Measurements from ENCODE around the gene ZNF512. TPM values are rescaled to one million over a fixed set of nuclear protein-coding genes. Genes with fewer than 3 reads are reported as not detected.
A peak's percentile ranks its signal among the peaks of the same experiment; 100 is the strongest.

ZNF512 gene
- total and polyA plus RNA-seq, 2 experiments from 2014 or later: 20.7 to 38.6 TPM

DNA sequence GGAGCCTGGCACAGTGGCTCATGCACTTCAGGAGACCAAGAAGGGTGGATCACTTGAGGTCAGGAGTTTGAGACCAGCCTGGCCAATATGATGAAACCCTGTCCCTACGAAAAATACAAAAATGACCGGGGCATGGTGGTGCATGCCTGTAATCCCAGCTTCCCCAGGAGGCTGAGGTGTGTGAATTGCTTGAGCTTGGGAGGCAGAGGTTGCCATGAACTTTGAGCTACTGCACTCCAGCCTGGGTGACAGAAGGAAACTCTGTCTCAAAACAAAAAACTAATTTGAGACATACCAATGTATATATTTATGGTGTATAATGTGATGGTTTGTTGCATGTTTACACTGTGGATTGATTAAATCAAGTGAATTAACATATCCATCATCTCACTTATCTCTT is 21.8 kb upstream of the ZNF512 start:
- H3K4me1 ChIP-seq (ENCODE audit: low read depth): no peaks in the 10 kb centered on the region
- no peak overlapping the region for H3K4me3 ChIP-seq
- H3K36me3 ChIP-seq: no peaks in the 10 kb centered on the region

GRCh38 chr2:27566628-27567027 is 16.2 kb upstream of the ZNF512 start:
- Histone ChIP-seq H3K4me1 (ENCODE audit: low read depth) (no peaks in the 10 kb centered on the region), H3K27me3 (no peaks in the 10 kb centered on the region), H3K36me3 (no peaks in the 10 kb centered on the region), H3K27ac (no peak overlapping the region), H3K9me3 (ENCODE audit: low read depth) (no peaks in the 10 kb centered on the region), H3K4me3 (no peak overlapping the region)
- DNase-seq (ENCODE audit: low read depth in 1 of 2, low spot score in 1 of 2): peak in 1 of 2 donors; percentile 12
- no peak for TF ChIP-seq CTCF (IDR thresholded peaks at IDR 0.05; ENCODE audit: low read depth, low read length)

More for the DNA sequence above, 21.8 kb upstream of the ZNF512 start:
- no peak for TF ChIP-seq CTCF (IDR thresholded peaks at IDR 0.05; ENCODE audit: low read depth, low read length)
- H3K27me3 ChIP-seq: no peaks in the 10 kb centered on the region
- no peaks in the 10 kb centered on the region for H3K9me3 ChIP-seq (ENCODE audit: low read depth)
- no peak for DNase-seq (ENCODE audit: low read depth in 1 of 2, low spot score in 1 of 2)
- H3K27ac ChIP-seq: no peak overlapping the region

DNA sequence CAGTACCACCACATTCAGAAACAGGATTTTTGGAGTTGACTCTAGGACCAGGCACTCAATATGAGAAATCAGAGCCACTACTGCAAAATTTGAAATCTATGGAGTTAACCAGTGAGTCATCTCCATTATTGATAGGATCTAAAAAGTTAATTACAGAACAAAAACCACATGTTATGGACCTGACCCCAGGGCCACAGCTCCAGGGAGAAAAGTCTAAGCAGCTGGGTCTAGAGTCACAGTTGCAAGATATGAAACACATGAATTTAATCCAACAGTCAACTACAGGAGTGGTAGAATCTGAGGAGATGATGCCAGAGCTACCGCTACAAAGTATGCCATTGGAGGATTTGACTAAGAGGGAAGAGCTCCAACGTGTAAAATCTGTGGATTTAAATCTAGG is 13.4 kb upstream of the ZNF512 start:
- H3K27ac ChIP-seq: no peak overlapping the region
- no peaks in the 10 kb centered on the region for H3K4me1 ChIP-seq (ENCODE audit: low read depth)
- no peak overlapping the region for H3K4me3 ChIP-seq
- H3K27me3 ChIP-seq: no peaks in the 10 kb centered on the region
- no peaks in the 10 kb centered on the region for H3K36me3 ChIP-seq
- no peak for TF ChIP-seq CTCF (IDR thresholded peaks at IDR 0.05; ENCODE audit: low read depth, low read length)
- no peak for DNase-seq (ENCODE audit: low read depth in 1 of 2, low spot score in 1 of 2)
- no peaks in the 10 kb centered on the region for H3K9me3 ChIP-seq (ENCODE audit: low read depth)

DNA sequence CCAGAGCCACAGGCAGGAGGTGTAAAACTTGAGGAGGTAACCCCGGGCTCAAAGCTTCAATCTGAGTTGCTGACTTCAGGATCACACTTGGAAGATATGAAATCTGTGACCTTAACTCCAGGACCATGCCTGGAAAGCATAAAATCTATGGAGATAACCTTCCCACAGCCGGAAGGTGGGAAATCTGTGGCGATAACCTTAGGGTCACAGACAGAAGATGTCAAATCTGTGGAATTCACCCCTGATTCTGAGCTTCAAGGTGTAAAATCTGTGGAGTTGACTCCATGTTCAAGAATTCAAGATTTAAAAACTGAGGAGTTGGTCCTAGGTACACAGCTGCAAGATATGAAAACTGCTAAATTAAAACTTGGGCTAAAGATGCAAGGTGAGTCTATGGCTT is 11.6 kb upstream of the ZNF512 start:
- Histone ChIP-seq H3K9me3 (ENCODE audit: low read depth) (no peaks in the 10 kb centered on the region), H3K4me3 (no peak overlapping the region), H3K4me1 (ENCODE audit: low read depth) (no peaks in the 10 kb centered on the region), H3K27me3 (no peaks in the 10 kb centered on the region), H3K27ac (no peak overlapping the region), H3K36me3 (no peaks in the 10 kb centered on the region)
- TF ChIP-seq CTCF (IDR thresholded peaks at IDR 0.05; ENCODE audit: low read depth, low read length): no peak
- no peak for DNase-seq (ENCODE audit: low read depth in 1 of 2, low spot score in 1 of 2)

- H3K27me3 ChIP-seq: no peaks in the 10 kb centered on the region
Measured at GRCh38 chr2:27571681-27572080, 11.2 kb upstream of the ZNF512 start.

More at GRCh38 chr2:27571681-27572080, 11.2 kb upstream of the ZNF512 start:
- DNase-seq (ENCODE audit: low read depth in 1 of 2, low spot score in 1 of 2): no peak
- Histone ChIP-seq H3K36me3 (no peaks in the 10 kb centered on the region), H3K4me3 (no peak overlapping the region), H3K4me1 (ENCODE audit: low read depth) (no peaks in the 10 kb centered on the region), H3K9me3 (ENCODE audit: low read depth) (no peaks in the 10 kb centered on the region), H3K27ac (no peak overlapping the region)
- no peak for TF ChIP-seq CTCF (IDR thresholded peaks at IDR 0.05; ENCODE audit: low read depth, low read length)
